Measurements from ENCODE around the gene MYH11.
"Not testable (repeated sequence)": the region's sequence is repeated elsewhere in the genome, so short reads cannot be mapped to it uniquely, and the experiment has no call there.

The MYH11 gene

GRCh38 chr16:15807603-15808009 lies 49.2 kb downstream of the MYH11 start:
- DNase-seq: no peak

GRCh38 chr16:15803618-15804017 lies 53.2 kb downstream of the MYH11 start:
- DNase-seq: no peak

DNA sequence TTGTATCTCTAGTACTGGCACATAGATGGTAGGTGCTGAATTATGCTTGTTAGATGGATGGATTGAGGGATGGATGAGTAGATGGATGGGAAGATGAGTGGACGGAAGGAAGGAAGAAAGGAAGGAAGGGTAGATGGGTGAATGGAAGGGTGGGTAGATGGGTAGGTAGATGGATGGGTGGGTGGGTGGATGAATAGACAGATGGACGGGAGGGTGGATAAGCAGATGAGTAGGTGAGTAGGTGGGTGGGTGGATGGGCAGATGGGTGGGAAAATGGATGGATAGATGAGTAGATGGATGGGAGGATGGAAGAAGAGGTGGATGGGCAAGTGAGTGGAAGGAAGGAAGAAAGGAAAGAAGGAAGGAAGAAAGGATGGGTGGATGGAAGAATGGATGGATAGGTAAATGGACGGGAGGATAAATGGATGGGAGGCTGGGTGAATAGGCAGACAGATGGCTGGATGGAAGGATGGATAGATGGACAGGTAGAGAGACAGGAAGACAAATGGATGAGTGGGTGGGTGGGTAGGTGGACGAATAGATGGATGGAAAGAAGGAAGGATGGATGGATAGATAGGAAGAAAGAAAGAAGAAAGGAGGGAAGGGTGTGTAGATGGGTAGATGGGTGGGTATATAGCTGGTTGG lies 56.9 kb downstream of the MYH11 start:
- no peak for DNase-seq

DNA sequence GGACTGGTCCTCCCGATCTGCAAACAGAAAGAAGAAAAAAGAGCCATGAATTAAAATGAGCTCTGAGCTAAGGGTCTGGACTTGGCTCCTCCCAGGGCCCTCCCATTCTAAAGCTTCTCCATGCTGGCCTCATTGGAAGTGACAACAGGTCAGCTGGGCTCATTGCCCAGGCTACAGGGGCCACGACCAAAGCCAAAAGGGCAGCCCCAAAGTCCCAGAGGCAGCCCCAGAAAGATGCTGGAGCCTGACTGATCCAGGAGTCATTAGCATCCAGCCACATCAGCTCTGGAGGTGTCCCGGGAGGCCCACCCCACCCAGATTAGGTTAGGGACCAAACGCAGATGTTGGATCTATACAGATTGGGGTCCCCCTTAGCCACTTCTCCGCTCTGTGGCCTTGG lies 58.2 kb downstream of the MYH11 start:
- DNase-seq: no peak

- no peak for DNase-seq
These were observed 59.9 kb downstream of the MYH11 start for GRCh38 chr16:15796885-15797284.

GRCh38 chr16:15795615-15796014 lies 61.2 kb downstream of the MYH11 start:
- no peak for DNase-seq

GRCh38 chr16:15792563-15792971 lies 64.3 kb downstream of the MYH11 start:
- DNase-seq: no peak

GRCh38 chr16:15790458-15790857 lies 66.4 kb downstream of the MYH11 start:
- DNase-seq: no peak

DNA sequence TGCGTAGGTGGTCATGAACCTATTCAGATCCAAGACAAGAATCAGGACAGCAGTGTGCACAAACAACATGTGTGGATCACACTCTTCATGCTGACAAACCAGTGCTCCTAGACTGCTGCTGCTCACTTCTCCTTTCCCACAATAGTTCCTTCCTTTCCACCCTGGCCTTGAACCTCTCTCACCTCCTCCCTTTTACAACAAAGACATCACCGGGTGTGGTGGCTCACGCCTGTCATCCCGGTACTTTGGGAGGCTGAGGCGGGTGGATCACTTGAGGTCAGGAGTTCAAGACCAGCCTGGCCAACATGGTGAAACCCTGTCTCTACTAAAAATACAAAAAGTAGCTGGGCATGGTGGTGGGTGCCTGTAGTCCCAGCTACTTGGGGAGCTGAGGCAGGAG lies 67.0 kb downstream of the MYH11 start:
- not testable (repeated sequence) for DNase-seq

GRCh38 chr16:15788846-15789239 lies 68.0 kb downstream of the MYH11 start:
- DNase-seq: no peak

DNA sequence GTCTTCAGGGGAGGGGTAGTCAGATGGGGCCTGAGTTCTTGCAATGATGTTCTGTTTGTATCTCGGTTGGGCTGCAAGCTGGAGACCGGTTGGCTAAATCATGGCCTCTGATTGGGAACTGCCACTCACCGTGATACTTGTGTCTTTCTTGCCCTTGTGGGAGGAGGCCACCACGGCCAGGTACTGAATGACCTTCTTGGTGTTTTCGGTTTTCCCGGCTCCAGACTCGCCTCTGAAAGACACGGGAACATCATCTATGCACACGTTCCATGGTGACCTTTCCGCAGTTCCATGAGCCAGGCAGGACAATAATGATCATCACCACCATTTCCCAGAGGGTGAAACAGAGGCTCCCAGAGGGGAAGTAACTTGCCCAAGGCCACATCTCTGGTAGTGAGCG lies 70.3 kb downstream of the MYH11 start:
- DNase-seq: no peak

DNA sequence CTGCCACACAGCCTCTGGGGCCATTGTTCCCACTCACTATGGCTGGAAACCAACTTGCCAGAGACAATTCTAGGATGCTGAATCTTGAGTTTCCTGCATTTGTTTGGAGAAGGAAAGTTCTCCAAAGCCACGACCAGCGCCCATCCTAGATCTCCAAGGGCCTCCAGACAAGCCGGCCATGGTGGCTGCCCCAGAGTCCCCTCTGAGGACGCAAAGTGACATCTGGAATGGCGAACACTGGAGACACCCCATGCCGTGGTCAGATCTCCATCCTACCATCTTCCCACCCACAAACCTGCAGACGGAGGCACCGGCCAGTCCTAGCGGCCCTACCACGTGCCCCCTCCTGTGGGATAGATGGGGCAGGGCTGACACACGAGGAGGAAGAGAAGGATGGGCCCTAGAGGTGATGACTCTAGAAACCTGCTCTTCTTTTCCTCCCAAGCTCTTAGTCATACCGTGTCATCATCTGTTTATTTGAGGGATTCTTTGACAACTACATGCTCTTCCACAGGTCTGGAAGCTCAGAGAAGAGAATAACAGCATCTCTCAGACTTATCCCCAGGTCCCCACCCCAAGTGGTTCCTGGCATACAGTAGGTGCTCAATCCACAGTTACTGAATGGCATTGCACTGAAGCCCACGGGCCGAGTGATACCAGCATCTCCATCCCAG lies 71.3 kb downstream of the MYH11 start:
- no peak for DNase-seq

GRCh38 chr16:15783985-15784384 lies 72.8 kb downstream of the MYH11 start:
- no peak for DNase-seq

DNA sequence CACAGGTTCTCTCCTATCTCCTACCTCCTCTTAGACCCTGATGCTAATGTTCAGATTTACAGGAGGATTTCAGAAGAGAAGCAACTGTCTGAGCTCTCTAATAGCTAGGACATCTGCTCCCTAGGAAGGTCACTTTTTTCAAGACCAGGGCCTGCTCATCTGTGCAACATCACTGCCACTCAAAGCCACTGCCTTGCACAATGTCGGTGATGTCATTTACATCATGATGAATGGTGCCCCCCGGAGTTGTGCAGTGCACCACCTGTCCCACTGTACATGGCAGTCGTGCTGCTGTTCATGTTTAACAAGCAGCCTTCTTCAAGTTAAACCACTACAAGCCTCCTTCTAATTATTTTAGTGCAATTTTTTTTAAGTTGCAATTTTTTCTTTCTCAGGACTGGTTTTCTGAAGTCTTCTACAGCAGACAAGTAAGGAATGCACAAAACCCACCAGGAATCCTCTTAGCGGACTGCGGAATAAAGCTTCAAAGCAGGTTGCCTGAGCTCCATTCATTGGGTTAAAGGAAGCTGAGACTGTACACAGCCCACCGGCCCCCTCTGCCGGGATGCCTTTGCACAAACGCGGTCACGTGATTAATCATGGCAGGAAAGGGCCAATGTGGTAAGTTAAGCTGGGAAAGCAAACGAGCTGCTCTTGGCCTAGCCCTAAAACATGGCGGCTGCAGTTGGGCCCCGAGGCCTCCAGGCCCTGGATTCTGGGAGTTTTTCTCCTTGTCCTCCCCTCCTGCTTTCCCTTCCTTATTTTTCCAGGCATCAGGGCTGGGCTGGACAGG lies 74.1 kb downstream of the MYH11 start:
- no peak for DNase-seq

DNA sequence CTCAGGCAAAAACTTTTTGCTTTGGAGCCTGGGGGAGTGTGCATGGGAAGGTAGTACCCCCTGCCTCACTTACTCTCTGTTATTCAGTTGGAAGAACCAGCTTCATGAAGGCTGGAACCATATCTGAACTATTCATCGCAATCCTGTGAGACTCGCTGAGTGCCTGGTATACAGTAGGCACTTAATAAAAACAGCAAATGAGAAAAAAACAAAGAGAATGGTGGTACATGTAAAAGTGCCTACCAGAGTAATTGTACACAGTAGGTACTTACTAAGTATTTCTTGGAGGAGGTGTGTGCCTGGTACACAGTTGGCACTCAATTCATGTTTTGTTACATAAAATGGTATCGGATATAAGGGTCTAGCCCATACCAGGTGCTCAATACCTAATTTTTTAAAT lies 75.2 kb downstream of the MYH11 start:
- no peak for DNase-seq

DNA sequence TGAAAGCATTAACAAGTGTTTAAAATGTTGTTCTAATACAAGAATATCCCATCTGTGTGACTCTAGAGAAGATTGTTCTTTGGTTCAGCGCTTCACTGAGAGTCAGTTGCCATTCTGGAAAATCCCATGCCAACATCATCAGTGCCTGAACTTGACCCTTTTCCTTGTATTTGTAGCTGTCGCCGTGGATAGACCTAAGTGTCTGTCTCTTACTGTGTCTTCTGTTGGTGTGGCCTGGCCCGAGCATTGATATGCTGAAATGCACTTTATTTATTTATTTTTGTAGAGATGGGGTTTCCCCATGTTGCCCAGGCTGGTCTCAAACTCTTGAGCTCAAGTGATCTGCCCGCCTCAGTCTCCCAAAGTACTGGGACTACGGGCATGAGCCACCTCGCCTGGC lies 76.0 kb downstream of the MYH11 start:
- no peak for DNase-seq

GRCh38 chr16:15779664-15780351 lies 77.0 kb downstream of the MYH11 start:
- DNase-seq: no peak

DNA sequence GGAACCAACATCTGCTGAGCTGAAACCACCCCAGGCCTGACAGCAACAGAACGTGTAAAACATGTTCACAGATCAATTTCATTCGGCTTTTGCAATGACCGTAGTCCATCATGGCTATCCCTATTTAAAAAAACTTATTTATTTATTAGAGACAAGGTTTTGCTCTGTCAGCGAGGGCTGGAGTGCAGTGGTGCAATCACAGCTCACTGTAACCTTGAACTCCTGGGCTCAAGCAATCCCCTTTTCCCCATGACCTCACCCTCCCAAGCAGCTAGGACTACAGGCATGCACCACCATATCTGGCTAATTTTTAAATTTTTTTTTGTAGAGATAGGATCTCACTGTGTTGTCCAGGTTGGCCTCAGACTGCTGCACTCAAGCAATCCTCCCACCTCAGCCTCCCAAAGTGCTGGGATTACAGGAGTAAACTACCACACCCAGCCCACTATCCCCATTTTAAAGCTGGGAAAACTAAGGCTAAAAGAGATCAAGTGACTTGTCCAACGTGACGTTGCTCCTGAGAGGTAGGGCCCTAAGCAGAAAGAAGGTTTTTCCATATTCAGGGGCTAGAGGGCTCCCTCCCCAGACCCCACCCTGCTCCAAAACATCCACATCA lies 77.7 kb downstream of the MYH11 start:
- no peak for DNase-seq

GRCh38 chr16:15778204-15778743 lies 78.6 kb downstream of the MYH11 start:
- no peak for DNase-seq

DNA sequence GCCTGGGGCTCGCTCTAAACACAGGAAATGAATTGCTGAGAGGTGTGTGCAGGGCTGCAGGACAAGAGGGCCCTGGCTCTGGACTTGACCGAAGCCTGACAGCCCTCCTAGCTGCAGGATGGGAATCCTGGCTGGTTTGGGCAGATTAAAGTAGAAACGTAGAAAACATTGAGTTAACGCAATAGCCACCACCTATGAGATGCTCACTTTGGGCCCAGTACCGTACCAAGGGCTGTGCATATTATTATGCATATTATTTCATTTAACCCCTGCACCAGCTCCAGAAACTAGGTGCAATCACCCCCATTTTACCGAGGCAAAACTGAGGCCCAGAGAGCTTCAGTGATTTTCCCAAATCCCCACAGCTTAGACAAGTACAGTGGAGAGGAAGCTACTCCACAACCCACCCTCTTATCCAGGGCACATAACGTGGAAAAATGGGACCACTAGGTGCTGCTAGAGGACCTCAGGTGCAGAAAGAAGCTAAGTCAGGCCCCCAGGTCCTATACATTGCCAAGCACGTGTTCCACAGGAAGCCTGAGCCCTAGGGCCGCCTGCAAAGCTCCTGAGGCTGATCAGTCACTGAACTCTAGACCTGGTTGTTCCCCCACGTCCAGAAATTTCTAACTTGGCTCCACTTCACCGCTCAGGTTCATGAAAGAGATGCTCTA lies 79.2 kb downstream of the MYH11 start:
- DNase-seq: no peak

GRCh38 chr16:15776572-15776971 lies 80.3 kb downstream of the MYH11 start:
- DNase-seq: no peak

GRCh38 chr16:15775663-15776304 lies 81.0 kb downstream of the MYH11 start:
- no peak for DNase-seq

All from activated CD8-positive, alpha-beta memory T cell treated with anti-CD3 and anti-CD28 coated beads, Interleukin-2, amount 50 U/mL, for 48 hours (primary cell).